GM12878 (cell line): Measurements from ENCODE around the gene PRF1. TPM values are rescaled to one million over a fixed set of nuclear protein-coding genes. Genes with fewer than 3 reads are reported as not detected.

ENCODE experiments used
- ATAC-seq: fragments of 200-7000 bp; cut with Tn5 transposase; 3 replicates; pipeline ENCODE4 v1.9.1; 2020; ENCODE audit warnings: mild to moderate bottlenecking, moderate library complexity
- BruUV-seq: library from RNA; stranded (reverse); fragments of 400-500 nt; replicated peaks from 2 replicates; lab custom pipeline; 2021; lab: Mats Ljungman, UMichigan
- CTCF ChIA-PET: fragments of 300-600 bp; sonication (Branson Sonifier 250); formaldehyde crosslinking; extraction: SDS; loops from one replicate; lab custom pipeline; 2021; ENCODE audit warnings: inconsistent platforms; lab: Yijun Ruan, JAX
- POLR2A ChIA-PET: fragments of 350-600 bp; formaldehyde crosslinking; extraction: SDS; loops from one replicate; lab custom pipeline; 2021; ENCODE audit warnings: inconsistent platforms; lab: Charles Lee
- RAD21 ChIA-PET: fragments of 300-600 bp; sonication (Branson Sonifier 250); formaldehyde crosslinking; loops from one replicate; lab custom pipeline; 2023; ENCODE audit warnings: antibody characterized with exemption; ENCODE audit not compliant: unreplicated experiment; lab: Charles Lee
- SMC1A ChIA-PET: fragments of 300-600 bp; sonication (Branson Sonifier 250); formaldehyde crosslinking; loops from one replicate; lab custom pipeline; 2023; ENCODE audit not compliant: unreplicated experiment, uncharacterized antibody; lab: Charles Lee
- DNase-seq: peaks from one replicate; pipeline ENCODE4 v3.0.0-alpha.2; 2011; ENCODE audit warnings: low read depth, low spot score
- FAIRE-seq: peaks from 3 replicates; lab custom pipeline; 2011; peaks lifted over from hg19 to GRCh38; lab: Jason Lieb, UNC
- H2AFZ ChIP-seq: 2 replicates; pipeline ENCODE4 v1.6.0; 2011; ENCODE audit warnings: low read depth, low read length, control low read depth; ENCODE audit not compliant: control insufficient read depth
- H3K27ac ChIP-seq: 2 replicates; pipeline ENCODE4 v1.5.1; 2011; ENCODE audit warnings: control low read depth; ENCODE audit not compliant: control insufficient read depth, insufficient read depth
- H3K27me3 ChIP-seq, 2 experiments: replicated peaks in 1 of 2; 2 replicates each; pipeline versions ENCODE4 v1.6.0 to v1.6.1; 2011; ENCODE audit warnings: low read length in 1 of 2; ENCODE audit not compliant: control insufficient read depth in 2 of 2, insufficient read depth in 2 of 2
- H3K36me3 ChIP-seq, 2 experiments: 2 replicates each; pipeline ENCODE4 v1.5.1; 2011; ENCODE audit warnings: low read length in 1 of 2; ENCODE audit not compliant: control insufficient read depth in 2 of 2, insufficient read depth in 2 of 2
- H3K4me1 ChIP-seq: 2 replicates; pipeline ENCODE4 v1.6.1; 2011; ENCODE audit warnings: mild to moderate bottlenecking, low read length, moderate library complexity, mixed read lengths; ENCODE audit not compliant: control insufficient read depth, insufficient read depth
- H3K4me2 ChIP-seq: 2 replicates; pipeline ENCODE4 v1.6.0; 2011; ENCODE audit warnings: control low read depth; ENCODE audit not compliant: control insufficient read depth, insufficient read depth
- H3K4me3 ChIP-seq: fragments of 200-600 bp; sonication (generic); 2 replicates; pipeline ENCODE4 v1.5.1; 2016
- H3K79me2 ChIP-seq: 2 replicates; pipeline ENCODE4 v1.6.0; 2011; ENCODE audit warnings: low read length; ENCODE audit not compliant: control insufficient read depth, insufficient read depth
- H3K9ac ChIP-seq: 2 replicates; pipeline ENCODE4 v1.8.0; 2011; ENCODE audit warnings: low read length, control low read depth, mixed read lengths; ENCODE audit not compliant: control insufficient read depth, insufficient read depth
- H3K9me3 ChIP-seq: replicated peaks from 3 replicates; pipeline ENCODE4 v1.5.1; 2011; ENCODE audit warnings: mild to moderate bottlenecking, low read length; ENCODE audit not compliant: control insufficient read depth, insufficient read depth
- H4K20me1 ChIP-seq: 2 replicates; pipeline ENCODE4 v1.6.0; 2011; ENCODE audit not compliant: control insufficient read depth, insufficient read depth
- CUX1 ChIP-seq: IDR thresholded peaks from 2 replicates; pipeline ENCODE4 v1.6.1; 2012; ENCODE audit warnings: improper control_type of control experiment, low read depth, low read length; ENCODE audit not compliant: insufficient replicate concordance
- JUNB ChIP-seq: IDR thresholded peaks from 2 replicates; pipeline ENCODE4 v1.6.1; 2016; ENCODE audit warnings: antibody characterized with exemption, mild to moderate bottlenecking
- LARP7 ChIP-seq: fragments of 450-650 bp; IDR thresholded peaks from 2 replicates; pipeline ENCODE4 v1.6.1; 2017; ENCODE audit warnings: mild to moderate bottlenecking
- NFYB ChIP-seq: IDR thresholded peaks from 2 replicates; pipeline ENCODE4 v1.6.1; 2011; ENCODE audit warnings: low read depth, mild to moderate bottlenecking, low read length, improper control_type of control experiment, moderate library complexity; ENCODE audit not compliant: insufficient read depth
- NR2C2 ChIP-seq: IDR thresholded peaks from 2 replicates; pipeline ENCODE4 v1.6.1; 2011; ENCODE audit warnings: borderline replicate concordance, low read depth; ENCODE audit not compliant: control insufficient read depth, insufficient read length
- TAF1 ChIP-seq: IDR thresholded peaks from 2 replicates; pipeline ENCODE4 v1.6.1; 2011; ENCODE audit warnings: mild to moderate bottlenecking, low read depth, low read length, borderline replicate concordance
- ZBTB11 ChIP-seq: fragments of 450-650 bp; formaldehyde crosslinking; IDR thresholded peaks from 2 replicates; pipeline ENCODE4 v1.5.0; 2022; ENCODE audit warnings: mild to moderate bottlenecking, missing genetic modification characterization
- ZZZ3 ChIP-seq: IDR thresholded peaks from 2 replicates; pipeline ENCODE4 v1.6.1; 2011; ENCODE audit warnings: low read depth; ENCODE audit not compliant: control insufficient read depth, insufficient read length
- WGBS: methylation state at CpG from one replicate; pipeline ENCODE4 v1.1.6; 2016; ENCODE audit warnings: low lambda C conversion rate; ENCODE audit not compliant: insufficient replicate concordance, insufficient coverage; ENCODE audit errors: missing lambda C conversion rate; 5-methylcytosine and 5-hydroxymethylcytosine counted together
- in situ Hi-C: fragments of 300-500 bp; cut with MboI; formaldehyde crosslinking; loops from 9 replicates; pipeline ENCODE4 v1.14.3; 2018; ENCODE audit warnings: mixed read lengths
- intact Hi-C: fragments of 100-400 bp; cut with micrococcal nuclease; formaldehyde crosslinking; loops from one replicate; pipeline ENCODE4 v1.14.2; 2022; ENCODE audit not compliant: unreplicated experiment
- polyA plus RNA-seq, 11 experiments: library from polyadenylated mRNA; depleted of rRNA in 4 of 11; unstranded in 6 of 11; stranded (reverse) in 5 of 11; fragments of >200 nt; fragmentation: Nextera tagmentation in 4 of 11; fragmentation: Illumina TruSeq in 1 of 11; extraction: Ambion mirVana in 4 of 11; extraction: Trizol in 1 of 11; gene quantifications; 1 replicate in 1 of 11; 2 replicates in 10 of 11; pipeline versions ENCODE4 v1.2.1 to v1.2.3, GENCODE V29; 2011 to 2016; ENCODE audit warnings: inconsistent platforms in 2 of 11, missing spikeins in 2 of 11, low read depth in 1 of 11
- total RNA-seq, 4 experiments: library from RNA; depleted of rRNA in 3 of 4; stranded (reverse); fragments of >200 nt in 3 of 4; fragmentation: Illumina TruSeq in 1 of 4; extraction: Trizol in 1 of 4; gene quantifications; 2 replicates each; pipeline versions ENCODE4 v1.2.1 to v1.2.3, GENCODE V29; 2013 to 2021

The PRF1 gene
- total and polyA plus RNA-seq, 10 of the 15 experiments (the other 5 are each of a cell fraction or from before 2014, with no cell fraction given): 0.84 to 15.7 (median 1.3) TPM

GRCh38 chr10:70618663-70619062 is 16.1 kb upstream of the PRF1 start (continued):
- TF ChIP-seq ZZZ3: no peak
- no peak for TF ChIP-seq NFYB
- TF ChIP-seq ZBTB11 (CRISPR knock-in tag): no peak
- no peak for TF ChIP-seq LARP7

- H4K20me1 ChIP-seq: no peaks in the 10 kb centered on the region
- no peaks in the 10 kb centered on the region for H3K27me3 ChIP-seq
- ChIA-PET POLR2A (no interaction called here), SMC1A (interaction anchor here (0.7 to 2.7 kb wide), 7 partner anchors 16 to 141 kb away, joined by 3 to 13 read pairs (median 4); no protein-coding TSS in a partner anchor), RAD21 (interaction anchor here (0.9 to 1.2 kb wide), 2 partner anchors 42 to 137 kb away, joined by 3 to 4 read pairs; no protein-coding TSS in a partner anchor), CTCF (interaction anchor here (0.5 to 2.2 kb wide), 9 partner anchors 17 to 141 kb away, joined by 3 to 15 read pairs (median 5); no protein-coding TSS in a partner anchor)
- no peak overlapping the region for H3K27ac ChIP-seq
- no peak overlapping the region for H3K4me2 ChIP-seq
- no peak overlapping the region for H3K9ac ChIP-seq
- intact Hi-C loops (loop anchor here (1.0 kb wide), 1 partner anchor 141 kb away; no protein-coding TSS in a partner anchor), in situ Hi-C loops (no loop called here)
- no peaks in the 10 kb centered on the region for H3K79me2 ChIP-seq
- BruUV-seq: no TSS peak
- FAIRE-seq: no peak
- no peak for ATAC-seq
- H3K4me3 ChIP-seq: no peak overlapping the region
- H3K4me1 ChIP-seq: no peaks in the 10 kb centered on the region
- peaks cover 5% of the 10 kb centered on the region; the same call in 1 of the 3 replicates for H3K9me3 ChIP-seq
- 28% methylated on average over 7 of the region's 7 CpGs for WGBS
- no peak overlapping the region for H2AFZ ChIP-seq
- H3K36me3 ChIP-seq: no peaks in the 10 kb centered on the region
- TF ChIP-seq TAF1: no peak
- TF ChIP-seq JUNB: no peak
- no peak for TF ChIP-seq NR2C2
- TF ChIP-seq CUX1: no peak
- no peak for DNase-seq
These were observed 15.4 kb upstream of the PRF1 start for GRCh38 chr10:70617798-70618568.
